B cell (primary cell): ENCODE results near the gene PABPC3.

Source experiments
- CTCF ChIP-seq: fragments of 200-600 bp; IDR thresholded peaks from one replicate; pipeline ENCODE4 v1.8.0; 2022; ENCODE audit warnings: antibody characterized with exemption, mild to moderate bottlenecking
- EZH2 ChIP-seq: IDR thresholded peaks from 2 replicates; pipeline ENCODE4 v1.6.1; 2012; ENCODE audit warnings: borderline replicate concordance, low read depth, mild to moderate bottlenecking, moderate library complexity, low read length; ENCODE audit not compliant: insufficient read depth, poor library complexity, severe bottlenecking

GRCh38 chr13:25069911-25070310, 26.0 kb upstream of the PABPC3 start:
- TF ChIP-seq CTCF (no peak), EZH2 (no peak)
